GM21381 (cell line): ENCODE results near the gene GRID2IP.
"Not testable (repeated sequence)": the region's sequence is repeated elsewhere in the genome, so short reads cannot be mapped to it uniquely, and the experiment has no call there.

ENCODE experiments used
- ATAC-seq: cut with Tn5 transposase; IDR thresholded peaks from one replicate; pipeline ENCODE4 v1.9.1; 2021; ENCODE audit warnings: mild to moderate bottlenecking, moderate library complexity; ENCODE audit not compliant: unreplicated experiment

The GRID2IP gene

DNA sequence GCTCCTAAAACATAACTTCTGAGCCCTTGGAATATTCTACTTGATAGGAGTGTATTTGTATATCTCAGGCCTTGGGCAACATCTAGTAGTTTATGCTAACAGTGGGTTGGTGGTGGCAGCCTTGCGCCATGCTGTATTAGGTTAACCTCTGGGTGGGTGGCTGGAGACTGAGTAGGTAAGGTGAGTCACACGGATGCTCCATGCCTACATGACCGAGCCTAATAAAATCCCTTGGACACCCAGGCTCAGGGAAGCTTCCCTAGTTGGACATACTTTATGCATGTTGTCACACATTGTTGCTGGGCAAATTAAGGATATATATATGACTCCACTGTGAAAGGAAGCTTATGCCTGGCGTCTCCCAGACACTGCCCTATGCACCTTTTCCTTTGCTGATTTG lies 97.5 kb downstream of the GRID2IP start:
- ATAC-seq: no peak

GRCh38 chr7:6451224-6451705 lies 100.0 kb downstream of the GRID2IP start:
- no peak for ATAC-seq

- ATAC-seq: not testable (repeated sequence)
These were observed 100.7 kb downstream of the GRID2IP start for GRCh38 chr7:6450591-6450990.

GRCh38 chr7:6449884-6450283 lies 101.4 kb downstream of the GRID2IP start:
- ATAC-seq: not testable (repeated sequence)

DNA sequence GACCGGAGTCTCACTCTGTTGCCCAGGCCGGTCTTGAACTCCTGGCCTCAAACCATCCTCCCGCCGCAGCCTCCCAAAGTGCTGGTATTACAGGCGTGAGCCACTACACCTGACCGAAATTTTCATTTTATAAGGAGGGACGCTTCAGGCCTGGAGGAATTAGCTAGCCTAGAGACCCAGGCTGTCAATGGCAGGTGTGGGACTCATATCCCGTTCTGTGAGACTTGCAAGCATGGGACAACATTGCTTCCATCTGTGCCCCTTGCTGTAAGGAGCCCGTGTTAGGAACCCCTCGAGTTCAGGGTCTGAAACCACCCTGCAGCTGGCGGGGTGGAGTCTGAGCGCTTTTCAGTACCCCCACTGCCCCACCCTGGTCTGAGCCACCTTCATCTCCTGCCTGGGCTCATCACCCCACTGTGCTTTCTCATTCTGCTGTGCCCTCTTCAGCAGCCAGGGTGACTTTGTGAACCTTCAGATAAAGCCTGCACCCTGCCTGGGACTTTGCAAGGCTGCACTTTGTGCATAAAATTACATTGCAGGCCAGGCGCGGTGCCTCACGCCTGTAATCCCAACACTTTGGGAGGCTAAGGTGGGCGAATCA lies 102.2 kb downstream of the GRID2IP start:
- no peak for ATAC-seq

DNA sequence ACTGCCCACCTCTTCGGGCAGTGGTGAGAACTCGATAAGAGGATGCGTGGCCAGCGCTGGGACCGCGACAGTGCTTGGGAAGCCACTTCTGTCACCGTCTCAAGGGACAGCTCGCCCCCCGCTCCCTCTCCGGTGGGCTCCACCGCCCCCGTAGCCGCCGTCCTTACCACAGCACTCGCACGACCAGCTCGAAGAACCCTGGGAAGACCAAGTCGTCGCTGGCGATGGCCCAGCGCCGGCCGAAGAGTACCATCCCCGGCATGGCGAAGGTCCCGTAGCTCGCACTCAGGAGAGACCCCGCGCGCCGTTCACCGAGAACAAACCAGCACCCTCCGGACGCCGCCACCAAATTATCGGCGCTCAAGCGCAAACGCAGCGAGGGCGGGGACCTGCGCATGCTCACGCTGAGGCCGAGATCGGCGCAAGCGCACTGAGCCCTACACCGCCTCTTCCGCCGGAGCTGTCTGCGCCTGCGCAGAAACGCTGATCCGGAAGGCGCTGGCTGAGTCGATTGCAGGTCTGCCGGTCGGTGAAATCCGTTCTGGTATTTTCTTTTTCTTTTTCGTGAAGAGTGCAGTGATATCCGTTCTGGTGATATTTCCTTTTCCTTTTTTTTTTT lies 103.6 kb downstream of the GRID2IP start, which contains the start of gene DAGLB:
TSS of gene DAGLB (minus strand) at position 374 of the 619 bp plus-strand sequence. CDS start at position 262, 112 bp downstream.
- peak; percentile 76 for ATAC-seq
